Body of pancreas (tissue), 4 donors: ENCODE measurements around the gene PTPRD.

Source experiments
- POLR2A ChIP-seq, 3 donors: fragments of 450-650 bp; IDR thresholded peaks; one replicate each; pipeline ENCODE4 v1.6.1; 2016; ENCODE audit warnings: antibody characterized with exemption in 3 of 3, mild to moderate bottlenecking in 2 of 3
- TF ChIP-seq, protein P1 (sequence below), 7 experiments: fragments of 450-650 bp in 4 of 7; fragments of 200-600 bp in 3 of 7; sonication (generic) in 3 of 7; IDR thresholded peaks; one replicate each; pipeline ENCODE4 v1.5.1; 2016 to 2019; ENCODE audit warnings: antibody characterized with exemption in 7 of 7

DNA sequence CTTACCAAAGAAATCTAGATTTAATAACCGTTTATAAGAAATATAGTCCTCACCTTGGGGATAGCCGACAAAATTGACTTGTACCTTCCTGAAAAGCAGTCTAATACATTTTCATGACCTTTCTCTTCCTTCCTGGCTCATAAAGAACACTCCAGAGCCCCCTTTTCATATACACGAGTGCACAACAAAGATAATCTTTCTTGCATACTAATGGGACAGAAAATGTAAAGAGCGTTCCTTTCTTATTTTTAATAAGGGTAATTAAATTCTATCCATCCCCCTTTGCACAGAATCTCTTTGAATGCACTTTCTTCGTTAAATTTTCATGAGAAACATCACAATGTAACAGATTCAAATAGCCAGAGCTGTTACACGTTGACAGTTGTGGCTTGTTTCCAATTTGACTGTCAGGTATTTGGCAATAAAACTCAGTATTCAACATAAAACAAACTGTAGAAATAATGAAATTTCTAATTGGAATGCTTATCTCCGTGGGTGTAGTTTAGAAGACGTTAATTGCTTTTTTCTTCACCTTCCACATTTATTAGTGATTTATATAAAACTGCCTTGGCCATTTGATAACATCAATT, 2080.9 kb downstream of the PTPRD start:
- TF ChIP-seq, protein P1, sequence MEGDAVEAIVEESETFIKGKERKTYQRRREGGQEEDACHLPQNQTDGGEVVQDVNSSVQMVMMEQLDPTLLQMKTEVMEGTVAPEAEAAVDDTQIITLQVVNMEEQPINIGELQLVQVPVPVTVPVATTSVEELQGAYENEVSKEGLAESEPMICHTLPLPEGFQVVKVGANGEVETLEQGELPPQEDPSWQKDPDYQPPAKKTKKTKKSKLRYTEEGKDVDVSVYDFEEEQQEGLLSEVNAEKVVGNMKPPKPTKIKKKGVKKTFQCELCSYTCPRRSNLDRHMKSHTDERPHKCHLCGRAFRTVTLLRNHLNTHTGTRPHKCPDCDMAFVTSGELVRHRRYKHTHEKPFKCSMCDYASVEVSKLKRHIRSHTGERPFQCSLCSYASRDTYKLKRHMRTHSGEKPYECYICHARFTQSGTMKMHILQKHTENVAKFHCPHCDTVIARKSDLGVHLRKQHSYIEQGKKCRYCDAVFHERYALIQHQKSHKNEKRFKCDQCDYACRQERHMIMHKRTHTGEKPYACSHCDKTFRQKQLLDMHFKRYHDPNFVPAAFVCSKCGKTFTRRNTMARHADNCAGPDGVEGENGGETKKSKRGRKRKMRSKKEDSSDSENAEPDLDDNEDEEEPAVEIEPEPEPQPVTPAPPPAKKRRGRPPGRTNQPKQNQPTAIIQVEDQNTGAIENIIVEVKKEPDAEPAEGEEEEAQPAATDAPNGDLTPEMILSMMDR (IDR thresholded peaks at IDR 0.05), result no peak
- no peak for TF ChIP-seq POLR2A (IDR thresholded peaks at IDR 0.05)
